Skin epidermis (tissue), 12 donors: ENCODE results near the gene ALDH9A1.
"Not testable (repeated sequence)": the region's sequence is repeated elsewhere in the genome, so short reads cannot be mapped to it uniquely, and the experiment has no call there.

Experiments
- H3K27ac ChIP-seq, 21 experiments: fragments of 200-600 bp; sonication (generic) in 11 of 21; one replicate each; pipeline ENCODE4 v1.5.0; 2020; ENCODE audit warnings: mild to moderate bottlenecking in 3 of 21, inconsistent platforms in 2 of 21, moderate library complexity in 2 of 21
- H3K4me3 ChIP-seq, 7 experiments: fragments of 200-600 bp; sonication (generic) in 2 of 7; one replicate each; pipeline ENCODE4 v1.5.0; 2020; ENCODE audit warnings: inconsistent platforms in 2 of 7, mild to moderate bottlenecking in 2 of 7, moderate library complexity in 1 of 7

Gene ALDH9A1

GRCh38 chr1:165697881-165698760 is at the start of gene ALDH9A1:
ALDH9A1 (minus strand) TSS chr1:165698562; CDS start chr1:165698558, 4 bp downstream.
- Histone ChIP-seq H3K4me3 (peak within 1 kb of the TSS; percentile 64 to 92 (median 79)), H3K27ac (peak within 1 kb of the TSS; percentile 73 to 99 (median 94))

DNA sequence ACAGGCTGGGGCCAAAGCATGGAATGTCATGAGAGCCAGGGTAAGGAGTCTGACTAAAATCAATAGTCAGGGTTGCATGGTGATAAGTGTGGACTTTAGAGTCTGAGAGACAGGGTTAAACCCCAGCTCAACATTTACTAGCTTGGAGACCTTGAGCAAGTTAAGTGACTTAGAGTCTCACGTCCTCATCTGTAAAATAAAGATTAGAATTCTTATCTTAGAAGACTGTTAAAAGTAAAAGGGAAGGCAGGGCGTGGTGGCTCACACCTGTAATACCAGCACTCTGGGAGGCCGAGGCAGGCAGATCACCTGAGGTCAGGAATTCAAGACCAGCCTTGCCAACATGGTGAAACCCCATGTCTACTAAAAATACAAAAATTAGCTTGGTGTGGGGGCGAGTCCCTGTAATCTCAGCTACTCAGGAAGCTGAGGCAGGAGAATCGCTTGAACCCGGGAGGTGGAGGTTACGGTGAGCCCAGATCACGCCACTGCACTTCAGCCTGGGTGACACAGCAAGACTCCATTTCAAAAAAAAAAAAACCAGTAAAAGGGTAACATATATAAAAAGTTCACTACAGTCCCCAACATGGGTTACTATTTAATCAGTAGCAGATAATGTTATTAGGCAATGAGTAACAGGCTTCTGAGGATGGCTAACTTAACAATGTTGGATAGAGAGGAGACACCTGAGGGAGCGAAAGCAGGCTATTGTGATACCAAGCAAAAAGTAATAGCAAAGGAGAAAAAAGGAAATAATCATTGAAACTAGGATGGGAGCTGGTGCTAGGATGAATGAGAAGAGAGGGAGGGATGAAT is 49.5 kb upstream of the ALDH9A1 start:
- no peak overlapping the region for H3K27ac ChIP-seq
- no peak overlapping the region for H3K4me3 ChIP-seq

DNA sequence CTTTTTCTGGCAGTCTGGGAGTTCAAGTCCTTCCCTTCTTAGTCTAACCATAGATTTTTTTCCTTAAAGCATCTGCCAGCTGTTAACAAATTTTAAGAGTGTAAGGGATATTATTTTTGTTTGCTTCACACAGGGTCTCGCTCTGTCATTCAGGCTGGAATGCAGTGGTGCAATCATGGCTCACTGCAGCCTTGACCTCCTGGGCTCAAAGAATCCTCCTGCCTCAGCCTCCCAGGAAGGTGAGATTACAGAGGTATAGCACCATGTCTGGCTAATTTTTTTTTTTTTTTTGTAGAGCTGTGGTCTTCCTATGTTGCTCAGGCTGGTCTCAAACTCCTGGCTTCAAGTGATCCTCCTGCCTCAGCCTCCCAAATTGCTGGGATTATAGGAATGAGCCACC is 46.6 kb upstream of the ALDH9A1 start:
- not testable (repeated sequence) for H3K27ac ChIP-seq, H3K4me3 ChIP-seq

GRCh38 chr1:165742194-165742593 is 43.8 kb upstream of the ALDH9A1 start:
- no peak overlapping the region for H3K27ac ChIP-seq

GRCh38 chr1:165738794-165739193 is 40.4 kb upstream of the ALDH9A1 start:
- H3K4me3 ChIP-seq = no peak overlapping the region
- H3K27ac ChIP-seq = no peak overlapping the region

More at GRCh38 chr1:165742194-165742593, 43.8 kb upstream of the ALDH9A1 start:
- no peak overlapping the region for H3K4me3 ChIP-seq

DNA sequence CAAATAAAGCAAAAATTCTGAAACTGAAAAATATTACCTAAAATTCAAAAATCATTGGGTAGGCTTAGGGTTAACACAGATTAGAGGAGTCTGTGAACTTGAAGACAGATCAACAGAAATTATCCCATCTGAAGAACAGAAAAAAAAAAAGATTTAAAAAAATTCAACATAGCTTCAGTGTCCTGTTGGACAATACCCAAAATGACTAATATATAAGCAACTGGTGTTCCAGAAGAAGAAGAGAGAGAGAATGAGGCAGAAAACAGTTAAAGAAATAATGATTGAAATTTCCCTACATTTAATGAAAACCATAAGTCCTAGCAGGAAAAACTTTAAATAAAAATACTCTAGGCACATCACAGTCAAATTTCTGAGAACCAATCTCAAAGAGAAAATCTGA is 38.8 kb upstream of the ALDH9A1 start:
- no peak overlapping the region for H3K27ac ChIP-seq
- no peak overlapping the region for H3K4me3 ChIP-seq

- no peak overlapping the region for H3K27ac ChIP-seq
These were observed 36.5 kb upstream of the ALDH9A1 start for GRCh38 chr1:165734906-165735305.

DNA sequence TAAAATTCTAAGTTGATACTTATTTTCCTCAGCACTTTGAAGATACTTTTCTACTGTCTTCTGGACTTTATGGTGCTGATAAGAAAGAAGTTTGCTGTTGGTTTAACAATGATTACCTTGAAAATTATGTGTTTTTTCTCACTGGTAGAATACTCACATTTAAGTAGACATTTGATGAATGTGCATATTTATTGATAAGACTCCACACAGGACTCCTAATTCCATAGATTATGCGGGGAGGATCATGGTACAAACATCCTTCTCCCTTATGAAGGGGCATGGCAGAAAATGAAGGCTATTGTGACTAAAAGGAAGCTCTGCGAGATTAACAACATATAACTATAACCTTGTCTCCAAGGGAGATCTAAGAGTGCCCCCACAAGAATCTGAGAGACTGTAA is 28.5 kb upstream of the ALDH9A1 start:
- H3K27ac ChIP-seq = no peak overlapping the region
- H3K4me3 ChIP-seq = no peak overlapping the region

More at GRCh38 chr1:165734906-165735305, 36.5 kb upstream of the ALDH9A1 start:
- H3K4me3 ChIP-seq = no peak overlapping the region

DNA sequence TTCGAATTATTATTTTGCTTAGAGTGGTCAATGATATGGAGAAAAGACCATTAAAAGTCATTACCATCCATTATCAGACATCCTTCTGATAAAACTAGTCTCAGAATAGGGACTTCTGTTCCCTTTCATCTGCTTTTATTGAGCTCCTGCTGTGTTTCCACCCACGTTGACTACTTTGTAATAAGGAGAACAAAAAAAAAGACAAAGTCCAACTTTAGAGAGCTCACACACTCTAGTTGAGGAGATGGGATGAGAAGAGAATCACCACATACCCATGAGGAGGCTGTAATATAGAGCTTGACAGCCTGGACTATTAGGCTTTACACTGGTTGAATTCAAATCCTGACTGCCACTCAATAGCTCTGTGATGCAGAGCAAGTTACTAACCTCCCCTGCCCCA is 27.8 kb upstream of the ALDH9A1 start:
- no peak overlapping the region for H3K4me3 ChIP-seq
- no peak overlapping the region for H3K27ac ChIP-seq

- Histone ChIP-seq H3K4me3 (no peak overlapping the region), H3K27ac (no peak overlapping the region)
These were observed 19.7 kb upstream of the ALDH9A1 start for GRCh38 chr1:165717918-165718515.

- H3K27ac ChIP-seq, H3K4me3 ChIP-seq: not testable (repeated sequence)
These were observed 18.1 kb upstream of the ALDH9A1 start for GRCh38 chr1:165716265-165717051.

DNA sequence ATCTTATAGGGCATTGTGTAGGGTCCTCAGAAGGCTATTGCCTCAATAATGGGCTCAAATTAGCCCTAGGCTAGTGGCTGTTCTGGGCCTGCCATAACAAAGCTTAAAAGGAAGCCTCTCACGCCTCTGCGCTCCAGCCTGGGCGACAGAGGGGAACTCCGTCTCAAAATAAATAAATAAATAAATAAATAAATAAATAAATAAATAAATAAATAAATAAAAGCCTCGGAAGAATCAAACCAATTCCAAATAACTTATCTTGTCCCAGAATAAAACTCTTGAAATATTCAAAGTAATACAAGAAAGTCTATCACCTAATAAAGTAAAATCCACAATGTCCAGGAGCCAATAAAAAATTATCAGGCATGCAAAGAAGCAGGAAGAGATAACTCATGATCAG is 14.4 kb upstream of the ALDH9A1 start:
- no peak overlapping the region for H3K4me3 ChIP-seq
- H3K27ac ChIP-seq = no peak overlapping the region

GRCh38 chr1:165707984-165708706 is 9.8 kb upstream of the ALDH9A1 start:
- Histone ChIP-seq H3K4me3 (no peak overlapping the region), H3K27ac (no peak overlapping the region)

DNA sequence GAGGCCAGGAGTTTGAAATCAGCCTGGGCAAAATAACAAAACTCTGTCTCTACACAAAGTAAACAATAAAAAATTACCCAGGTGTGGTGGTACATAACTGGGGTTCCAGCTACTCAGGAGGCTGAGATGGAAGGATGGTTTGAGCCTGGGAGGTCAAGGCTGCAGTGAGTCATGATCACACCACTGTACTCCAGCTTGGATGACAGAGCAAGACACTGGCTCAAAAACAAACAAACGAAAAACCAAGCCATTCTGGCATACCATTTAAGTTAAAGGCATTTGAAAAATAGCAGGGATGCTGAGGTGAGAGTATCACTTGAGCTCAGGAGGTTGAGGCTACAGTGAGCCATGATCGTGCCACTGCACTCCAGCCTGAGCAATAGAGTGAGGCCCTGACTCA is 5.3 kb upstream of the ALDH9A1 start:
- H3K4me3 ChIP-seq = no peak overlapping the region

GRCh38 chr1:165701922-165702321 is 3.6 kb upstream of the ALDH9A1 start:
- H3K4me3 ChIP-seq, H3K27ac ChIP-seq: not testable (repeated sequence)

More for the DNA sequence above, 5.3 kb upstream of the ALDH9A1 start:
- H3K27ac ChIP-seq = no peak overlapping the region

GRCh38 chr1:165699577-165699976 is 1.2 kb upstream of the ALDH9A1 start:
- Histone ChIP-seq H3K27ac (no peak overlapping the region), H3K4me3 (no peak overlapping the region)

DNA sequence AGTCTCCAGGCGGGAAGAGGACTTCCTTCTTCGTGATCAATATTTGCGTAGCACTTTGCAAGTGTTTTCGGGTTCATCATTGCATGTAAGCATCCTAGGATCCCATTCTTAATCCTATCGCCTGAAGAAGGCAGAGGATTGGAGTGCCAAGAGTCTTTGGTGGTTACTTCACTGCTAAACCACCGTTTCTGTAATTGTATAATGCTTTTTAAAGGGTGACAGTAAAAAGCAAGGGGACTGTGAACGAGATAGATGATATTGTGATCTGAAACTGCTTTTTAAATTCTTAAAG is 345 bp upstream of the ALDH9A1 start:
- Histone ChIP-seq H3K4me3 (peak overlapping the region; percentile 64 to 92 (median 79)), H3K27ac (peak overlapping the region in 20 of 21 experiments; percentile 60 to 99 (median 94))

GRCh38 chr1:165697491-165697880 is 876 bp downstream of the ALDH9A1 start:
- peak overlapping the region; percentile 64 to 92 (median 79) for H3K4me3 ChIP-seq

GRCh38 chr1:165696625-165697100 is 1.7 kb downstream of the ALDH9A1 start:
- Histone ChIP-seq H3K27ac (peak overlapping the region in 16 of 21 experiments; percentile 15 to 99 (median 84)), H3K4me3 (peak overlapping the region in 5 of 7 experiments; percentile 64 to 88 (median 79))

More at GRCh38 chr1:165697491-165697880, 876 bp downstream of the ALDH9A1 start:
- H3K27ac ChIP-seq = peak overlapping the region; percentile 73 to 99 (median 94)
